NCI-H82 treated with DMSO at 0.1 percent for 48 hours (cell line): ENCODE measurements around the gene APC2.
"Not testable (repeated sequence)": the region's sequence is repeated elsewhere in the genome, so short reads cannot be mapped to it uniquely, and the experiment has no call there.

Source experiments
- DNase-seq: peaks from one replicate; lab custom pipeline; 2025; ENCODE audit not compliant: unreplicated experiment; lab: John Stamatoyannopoulos, UW

APC2 gene

GRCh38 chr19:1507763-1508506 lies 58.0 kb downstream of the APC2 start:
- DNase-seq: peak; percentile 85

DNA sequence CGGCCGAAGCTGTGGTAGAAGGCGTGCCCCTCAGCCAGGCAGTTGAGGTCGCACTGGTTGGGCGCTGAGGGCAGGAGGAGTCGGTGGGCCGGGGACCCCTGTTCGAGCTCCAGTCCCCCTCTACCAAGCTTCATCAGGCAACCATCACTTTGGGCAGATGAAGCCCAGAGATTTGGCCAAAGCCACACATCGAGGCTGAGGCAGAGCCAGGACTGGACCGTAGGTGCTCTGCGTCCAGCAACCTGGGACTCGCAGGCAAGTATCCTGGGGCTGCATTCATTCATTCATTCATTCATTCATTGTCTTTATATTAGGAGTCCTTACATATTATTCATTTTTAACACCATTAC lies 58.6 kb downstream of the APC2 start:
- no peak for DNase-seq

DNA sequence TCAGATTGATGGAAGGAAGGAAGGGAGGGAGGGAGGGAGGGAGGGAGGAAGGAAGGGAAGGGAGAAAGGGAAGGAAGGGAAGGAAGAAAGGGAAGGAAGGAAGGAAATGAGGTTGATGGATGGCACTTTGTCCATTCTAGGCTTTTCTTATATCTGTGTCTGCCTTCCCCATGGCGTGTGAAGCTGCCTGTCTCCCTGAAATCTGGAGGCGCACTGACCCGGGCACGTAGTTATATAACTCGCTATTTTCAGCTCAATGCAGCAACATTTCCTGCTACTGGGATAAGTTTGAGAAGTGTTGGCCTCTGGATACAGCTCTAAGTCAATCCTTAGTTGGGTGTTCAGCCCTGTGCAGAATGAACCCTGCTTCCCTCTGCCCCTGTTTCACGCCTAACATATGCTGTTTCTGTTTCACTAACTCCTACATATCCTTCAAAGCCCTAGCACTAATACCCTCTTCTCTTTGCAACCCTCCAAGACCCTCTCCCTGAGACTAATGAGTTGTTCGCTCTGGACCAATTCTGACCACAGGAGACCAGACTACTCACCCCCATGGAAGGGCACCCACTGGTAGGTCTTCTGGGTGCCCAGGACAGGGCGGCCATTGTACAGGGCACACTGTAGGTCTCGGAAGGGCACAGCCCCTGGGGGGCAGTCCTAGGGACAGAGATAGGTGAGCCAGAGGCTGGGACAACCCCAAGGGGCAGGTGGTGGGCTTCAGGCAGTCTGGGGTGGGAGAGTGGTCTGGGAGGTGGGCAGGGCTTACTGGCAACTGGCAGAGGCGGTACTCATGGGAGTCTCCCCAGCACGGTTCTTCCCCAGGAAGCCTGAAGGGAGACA lies 59.9 kb downstream of the APC2 start:
- DNase-seq: no peak

DNA sequence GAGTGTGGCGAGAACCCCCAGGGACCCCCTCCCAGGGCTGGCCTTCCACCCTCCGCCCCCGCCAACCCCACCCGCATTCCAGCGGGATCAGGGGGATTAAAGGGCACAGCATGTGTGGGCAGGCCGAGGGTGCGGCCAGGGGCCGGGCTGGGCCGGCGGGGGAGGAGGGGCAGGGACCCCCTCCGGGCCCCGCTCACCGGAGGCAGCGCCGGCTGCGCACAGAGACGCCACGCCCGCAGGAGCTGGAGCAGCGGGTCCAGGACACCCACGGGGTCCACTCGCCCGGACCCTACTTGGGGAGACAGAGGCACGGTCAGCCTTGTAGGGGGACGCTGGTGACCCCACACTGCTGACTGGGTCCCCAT lies 60.5 kb downstream of the APC2 start:
- no peak for DNase-seq

DNA sequence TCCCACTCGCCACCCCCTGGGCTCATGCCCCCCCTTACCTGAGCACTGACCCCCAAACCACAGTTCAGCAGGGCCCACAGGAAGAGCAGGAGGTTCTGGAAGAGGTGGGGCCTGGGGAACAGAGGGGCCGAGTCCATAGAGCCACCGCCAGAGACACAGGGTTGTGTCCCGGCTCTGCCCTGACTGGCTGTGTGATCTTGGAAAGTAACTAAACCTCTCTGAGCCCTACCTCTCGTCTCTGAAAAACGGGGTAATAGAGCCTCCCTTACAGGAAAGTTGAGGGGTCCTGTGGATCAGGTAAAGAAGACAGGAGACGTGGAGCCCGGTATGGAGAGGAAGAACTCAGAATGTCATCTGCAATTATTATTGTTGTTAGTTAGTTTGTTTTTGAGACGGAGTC lies 60.9 kb downstream of the APC2 start:
- no peak for DNase-seq

DNA sequence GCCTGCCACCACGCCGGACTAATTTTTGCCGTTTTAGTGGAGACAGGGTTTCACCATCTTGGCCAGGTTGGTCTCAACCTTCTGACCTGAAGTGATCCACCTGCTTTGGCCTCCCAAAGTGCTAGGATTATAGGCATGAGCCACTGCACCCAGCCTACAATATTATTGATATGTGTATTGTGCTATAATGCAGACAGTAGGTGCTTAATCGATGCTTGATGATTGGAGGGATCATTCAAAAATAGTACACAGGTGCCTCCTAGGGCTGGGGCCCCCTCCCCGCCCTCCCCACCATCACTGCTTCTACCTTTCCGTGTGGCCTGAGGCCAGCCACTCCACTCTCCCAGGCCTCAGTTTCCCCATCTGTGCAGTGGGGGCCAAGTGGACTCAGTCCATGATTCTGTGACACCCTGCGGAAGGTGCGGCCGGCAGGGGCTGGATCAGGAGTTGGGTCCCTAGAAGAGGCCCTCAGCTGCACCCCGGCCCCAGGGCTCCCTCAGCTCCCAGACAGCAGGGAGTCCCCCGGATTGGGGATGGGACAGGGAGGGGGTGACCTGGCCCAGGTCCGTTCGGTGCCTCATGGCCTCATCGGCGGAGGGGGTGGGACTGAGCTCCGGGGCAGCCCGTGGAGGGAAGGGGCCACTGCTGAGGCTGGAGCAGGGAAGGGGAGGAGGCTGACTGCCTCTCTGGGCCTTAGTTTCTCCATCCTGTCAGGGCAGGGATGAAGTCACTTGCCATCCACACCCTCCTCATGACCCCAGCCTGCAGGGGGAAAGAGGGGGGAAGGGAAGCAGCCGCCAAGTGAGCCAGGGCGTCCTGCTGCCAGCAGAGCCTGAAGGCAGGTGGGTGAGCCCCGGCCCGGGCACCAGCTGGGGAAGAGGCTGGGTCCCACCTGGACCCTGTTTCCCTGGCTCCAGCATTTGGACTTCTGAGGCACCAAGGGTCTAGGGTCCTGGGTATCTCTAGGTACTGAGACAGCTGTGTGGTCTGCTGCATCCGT lies 61.7 kb downstream of the APC2 start:
- DNase-seq: no peak

- no peak for DNase-seq
Observed at GRCh38 chr19:1512671-1513498, 63.0 kb downstream of the APC2 start, which contains the start of gene ADAMTSL5. Gene ADAMTSL5, minus strand, starts transcription at chr19:1513019. Its CDS starts 2,076 bp downstream, at chr19:1510943.

GRCh38 chr19:1513499-1514294 lies 63.8 kb downstream of the APC2 start:
- no peak for DNase-seq

DNA sequence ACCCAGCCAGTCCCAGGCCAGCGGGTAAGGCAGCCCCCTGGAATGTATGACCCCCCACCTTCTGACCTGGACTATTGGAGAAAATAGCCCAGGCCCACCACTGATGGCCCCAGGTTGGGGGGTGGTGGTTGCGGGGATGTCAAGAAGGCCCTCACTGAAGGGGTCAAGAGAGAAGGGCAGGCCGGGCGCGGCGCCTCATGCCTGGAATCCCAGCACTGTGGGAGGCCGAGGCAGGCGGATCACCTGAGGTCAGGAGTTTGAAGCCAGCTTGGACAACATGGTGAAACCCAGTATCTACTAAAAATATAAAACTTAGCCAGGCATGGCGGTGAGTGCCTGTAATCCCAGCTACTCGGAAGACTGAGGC lies 64.4 kb downstream of the APC2 start:
- no peak for DNase-seq

DNA sequence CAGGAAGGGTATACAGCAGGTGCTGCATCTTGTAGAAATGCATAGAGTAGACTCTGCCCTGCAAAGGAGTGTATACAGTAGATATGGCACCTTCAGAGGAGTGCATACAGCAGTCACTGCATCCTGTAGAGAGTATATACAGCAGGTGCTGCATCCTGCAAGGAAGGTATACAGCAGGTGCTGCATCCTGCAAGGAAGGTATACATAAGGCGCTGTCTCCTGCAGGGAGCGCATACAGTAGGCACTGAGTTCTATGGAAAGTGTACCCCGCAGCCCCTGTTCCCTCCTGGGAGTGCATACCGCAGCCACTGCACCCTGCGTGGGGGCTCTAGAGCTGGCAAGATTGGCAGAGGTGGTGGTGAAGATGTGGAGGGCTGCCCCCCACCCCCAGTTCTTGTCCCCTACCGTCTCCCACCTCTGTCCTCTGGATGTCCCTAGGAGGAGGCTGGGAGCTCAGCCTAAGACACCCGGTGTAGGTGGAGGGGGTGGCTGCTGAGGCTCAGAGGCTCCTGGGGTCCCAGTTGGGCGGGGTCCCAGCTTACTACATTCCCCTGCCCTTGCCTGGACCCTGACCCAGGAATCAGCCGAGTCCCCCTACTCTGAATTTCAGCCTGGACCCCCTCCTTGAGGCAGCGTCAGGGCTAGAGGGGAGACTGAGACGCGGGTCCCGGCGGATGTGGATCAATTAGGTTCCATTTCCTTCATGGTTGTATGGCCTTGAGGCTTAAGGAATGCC lies 65.2 kb downstream of the APC2 start:
- DNase-seq: no peak

DNA sequence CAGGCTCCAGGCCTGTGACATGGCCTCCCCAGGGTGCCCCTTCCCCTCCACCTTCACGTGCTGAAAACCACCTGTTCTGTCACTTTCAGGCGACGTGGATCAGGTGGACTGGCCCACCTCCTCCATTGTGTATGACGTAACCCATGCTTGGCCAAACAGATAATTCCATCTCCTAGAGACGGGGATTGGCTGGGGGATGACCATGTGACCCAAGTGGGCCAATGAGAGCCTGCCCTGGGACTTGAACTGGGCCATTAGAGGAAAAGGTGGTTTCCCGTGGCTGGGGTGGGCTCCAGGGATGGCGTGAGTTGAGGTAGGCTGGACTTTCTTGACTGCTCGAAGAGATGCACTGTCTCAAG lies 66.5 kb downstream of the APC2 start:
- DNase-seq: no peak

GRCh38 chr19:1518471-1518870 lies 68.5 kb downstream of the APC2 start:
- DNase-seq: no peak

- DNase-seq: not testable (repeated sequence)
Observed at GRCh38 chr19:1519802-1520201, 69.9 kb downstream of the APC2 start.

DNA sequence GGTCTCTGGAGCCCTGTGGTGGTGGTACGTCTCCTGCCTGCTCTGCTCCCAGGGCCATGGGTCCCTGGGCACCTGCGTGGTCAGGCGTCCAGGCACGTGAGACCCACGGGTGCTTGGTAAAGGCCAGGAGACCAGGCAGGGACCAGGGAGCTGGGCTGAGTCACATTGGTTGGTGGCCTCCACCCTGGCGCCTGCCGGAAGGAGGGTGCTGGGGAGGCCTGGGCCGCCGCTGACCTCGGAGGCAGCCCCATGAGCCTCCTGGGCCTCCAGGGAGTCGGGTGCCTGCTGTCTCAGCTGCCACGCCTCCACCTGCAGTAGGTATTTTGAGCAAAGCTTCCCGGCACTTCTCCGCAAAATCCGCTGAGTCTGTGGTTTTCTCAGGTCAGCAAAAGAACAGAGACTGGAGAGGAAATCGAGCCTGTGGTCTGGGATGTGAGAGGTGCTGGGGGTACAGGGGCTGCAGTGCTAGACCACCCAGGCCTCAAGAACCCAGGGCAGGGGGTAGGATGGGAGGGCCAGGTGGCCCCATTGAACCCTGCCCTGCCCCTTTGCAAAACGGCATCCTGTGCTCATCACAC lies 70.4 kb downstream of the APC2 start:
- no peak for DNase-seq

DNA sequence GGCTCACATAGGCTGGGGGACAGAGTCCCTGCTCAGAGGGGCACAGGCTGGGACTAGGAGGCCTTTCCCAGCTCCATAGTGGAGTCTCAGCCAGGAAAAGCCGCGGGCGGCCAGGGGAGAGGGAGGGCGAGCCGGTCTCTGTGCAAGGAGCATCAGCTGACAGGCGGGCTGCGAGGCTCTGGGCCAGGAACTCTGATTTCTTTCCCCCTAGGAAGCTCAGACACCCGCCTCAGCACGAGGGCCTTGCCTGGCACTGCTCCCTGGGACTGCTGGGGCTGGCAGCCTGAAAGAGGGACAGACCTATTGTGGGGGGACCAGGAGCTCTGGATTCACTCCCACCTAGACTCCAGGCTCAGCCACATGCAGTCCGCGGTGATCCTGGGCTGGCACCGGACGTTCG lies 71.7 kb downstream of the APC2 start:
- no peak for DNase-seq

- DNase-seq: no peak
Observed at GRCh38 chr19:1522061-1522460, 72.1 kb downstream of the APC2 start.

- no peak for DNase-seq
Observed at GRCh38 chr19:1522838-1523237, 72.9 kb downstream of the APC2 start.
